Stimulated activated effector memory CD8-positive, alpha-beta T cell treated with anti-CD3 and anti-CD28 coated beads, Interleukin-12 subunit alpha, Interleukin-12 subunit beta, amount 100 ng/mL, for 72 hours (primary cell): ENCODE results near the gene NSD2.
"Not testable (repeated sequence)": the region's sequence is repeated elsewhere in the genome, so short reads cannot be mapped to it uniquely, and the experiment has no call there.

ENCODE experiments used
- ATAC-seq: fragments of 150-1000 bp; cut with Tn5 transposase; 2 replicates; pipeline ENCODE4 v1.10.0; 2021
- DNase-seq, 2 donors: peaks; one replicate each; pipeline ENCODE4 v3.0.0; 2021 to 2022; ENCODE audit warnings: low spot score in 2 of 2
- H3K27ac Mint-ChIP-seq: one replicate; pipeline ENCODE4 v1.8.0; 2022; ENCODE audit warnings: mild to moderate bottlenecking, mixed read lengths
- H3K36me3 Mint-ChIP-seq: one replicate; pipeline ENCODE4 v1.8.0; 2022; ENCODE audit warnings: mild to moderate bottlenecking, mixed read lengths
- H3K4me1 Mint-ChIP-seq: one replicate; pipeline ENCODE4 v1.8.0; 2022; ENCODE audit warnings: mixed read lengths
- H3K4me3 Mint-ChIP-seq: one replicate; pipeline ENCODE4 v1.8.0; 2022; ENCODE audit warnings: mild to moderate bottlenecking, mixed read lengths
- H3K9me3 Mint-ChIP-seq: one replicate; pipeline ENCODE4 v1.8.0; 2022; ENCODE audit warnings: mixed read lengths

The NSD2 gene

DNA sequence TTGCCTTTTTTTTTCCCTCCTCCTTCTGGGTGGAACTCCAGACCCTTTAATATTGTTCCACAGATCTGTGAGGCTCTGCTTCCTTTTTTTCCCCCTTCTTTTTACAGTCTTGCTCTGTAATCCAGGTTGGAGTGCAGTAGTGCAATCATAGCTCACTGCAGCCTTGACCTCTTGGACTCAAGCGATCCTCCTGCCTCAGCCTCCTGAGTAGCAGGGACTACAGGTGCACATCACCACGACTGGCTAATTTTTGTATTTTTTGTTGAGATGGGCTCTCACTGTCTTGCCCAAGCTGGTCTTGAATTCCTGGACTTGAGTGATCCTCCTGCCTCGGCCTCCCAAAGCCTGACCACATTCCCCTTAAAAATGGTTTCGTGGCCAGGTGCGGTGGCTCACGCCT lies 26.8 kb downstream of the NSD2 start:
- Mint-ChIP-seq H3K4me3 (no peak overlapping the region), H3K27ac (peak overlapping the region; percentile 17), H3K9me3 (no peaks in the 10 kb centered on the region), H3K36me3 (peaks cover 90% of the 10 kb centered on the region), H3K4me1 (peaks cover 47% of the 10 kb centered on the region)
- DNase-seq (no peak), ATAC-seq (no peak)

- DNase-seq (no peak), ATAC-seq (no peak)
- Mint-ChIP-seq H3K27ac (peak overlapping the region; percentile 73), H3K4me3 (peak overlapping the region; percentile 26), H3K4me1 (peaks cover 52% of the 10 kb centered on the region), H3K9me3 (no peaks in the 10 kb centered on the region), H3K36me3 (peaks cover 90% of the 10 kb centered on the region)
These were observed 27.5 kb downstream of the NSD2 start for GRCh38 chr4:1898681-1899080.

GRCh38 chr4:1899149-1900086 lies 28.2 kb downstream of the NSD2 start:
- peak overlapping the region; percentile 73 for H3K27ac Mint-ChIP-seq
- peak overlapping the region; percentile 26 for H3K4me3 Mint-ChIP-seq
- peaks cover 52% of the 10 kb centered on the region for H3K4me1 Mint-ChIP-seq
- peaks cover 90% of the 10 kb centered on the region for H3K36me3 Mint-ChIP-seq
- DNase-seq (peak; percentile 56 to 81), ATAC-seq (peak; percentile 96)
- H3K9me3 Mint-ChIP-seq: no peaks in the 10 kb centered on the region

DNA sequence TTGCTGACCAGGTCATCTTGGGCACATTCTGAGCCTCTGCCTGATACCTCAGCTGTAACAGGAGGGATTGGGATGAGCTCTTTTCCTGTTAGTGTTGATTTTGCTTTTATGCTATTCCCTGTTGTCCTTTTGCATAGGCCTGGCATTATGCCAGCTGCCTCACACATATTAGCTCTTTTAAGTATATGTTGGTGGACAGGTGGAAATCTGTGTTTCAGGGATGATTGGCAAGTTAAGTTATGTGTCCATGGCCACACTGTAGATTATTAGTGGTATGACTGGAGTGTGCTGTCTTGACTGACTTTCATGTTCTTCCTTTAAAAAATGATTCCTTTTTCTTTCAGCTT lies 28.9 kb downstream of the NSD2 start:
- Mint-ChIP-seq H3K4me1 (peaks cover 49% of the 10 kb centered on the region), H3K4me3 (no peak overlapping the region), H3K36me3 (peaks cover 90% of the 10 kb centered on the region), H3K9me3 (no peaks in the 10 kb centered on the region), H3K27ac (no peak overlapping the region)
- no peak for DNase-seq
- ATAC-seq: no peak

DNA sequence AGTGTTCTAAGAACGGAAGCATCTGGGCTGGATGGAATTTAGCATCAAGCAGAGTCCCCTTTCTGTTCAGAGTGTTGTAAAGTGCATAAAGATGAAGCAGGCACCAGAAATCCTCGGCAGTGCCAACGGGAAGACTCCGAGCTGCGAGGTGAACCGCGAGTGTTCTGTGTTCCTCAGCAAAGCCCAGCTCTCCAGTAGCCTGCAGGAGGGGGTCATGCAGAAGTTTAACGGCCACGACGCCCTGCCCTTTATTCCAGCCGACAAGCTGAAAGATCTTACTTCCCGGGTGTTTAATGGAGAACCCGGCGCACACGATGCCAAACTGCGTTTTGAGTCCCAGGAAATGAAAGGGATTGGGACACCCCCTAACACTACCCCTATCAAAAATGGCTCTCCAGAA lies 29.4 kb downstream of the NSD2 start:
- DNase-seq (no peak), ATAC-seq (no peak)
- H3K9me3 Mint-ChIP-seq: no peaks in the 10 kb centered on the region
- no peak overlapping the region for H3K4me3 Mint-ChIP-seq
- H3K36me3 Mint-ChIP-seq: peaks cover 90% of the 10 kb centered on the region
- no peak overlapping the region for H3K27ac Mint-ChIP-seq
- H3K4me1 Mint-ChIP-seq: peaks cover 44% of the 10 kb centered on the region

- no peak for ATAC-seq
- no peak for DNase-seq
- Mint-ChIP-seq H3K4me3 (no peak overlapping the region), H3K4me1 (peaks cover 43% of the 10 kb centered on the region), H3K9me3 (no peaks in the 10 kb centered on the region), H3K27ac (no peak overlapping the region), H3K36me3 (peaks cover 93% of the 10 kb centered on the region)
These were observed 29.9 kb downstream of the NSD2 start for GRCh38 chr4:1901127-1901526.

- DNase-seq (no peak), ATAC-seq (no peak)
- no peak overlapping the region for H3K4me3 Mint-ChIP-seq
- peak overlapping the region; percentile 27 for H3K27ac Mint-ChIP-seq
- peaks cover 43% of the 10 kb centered on the region for H3K4me1 Mint-ChIP-seq
- H3K9me3 Mint-ChIP-seq: no peaks in the 10 kb centered on the region
- peaks cover 94% of the 10 kb centered on the region for H3K36me3 Mint-ChIP-seq
These were observed 31.1 kb downstream of the NSD2 start for GRCh38 chr4:1902243-1902642.

DNA sequence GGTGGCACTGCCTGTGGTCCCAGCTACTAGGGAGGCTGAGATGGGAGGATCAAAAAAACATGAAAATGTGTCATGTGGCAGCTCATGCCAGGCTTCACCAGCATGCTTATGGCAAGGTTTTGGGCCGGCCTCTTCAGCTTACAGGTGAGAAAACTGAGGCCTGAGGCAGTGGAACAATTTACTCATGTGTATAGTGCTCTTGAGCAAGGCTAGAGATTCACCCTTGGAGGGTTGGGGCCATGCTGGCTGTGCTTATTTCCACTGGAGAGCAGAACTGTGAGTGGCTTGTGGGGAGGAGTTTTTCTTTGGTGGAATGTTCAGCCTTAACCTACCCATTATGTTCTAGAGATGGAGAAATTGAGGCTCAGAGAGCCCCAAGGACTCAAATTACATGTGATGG lies 31.8 kb downstream of the NSD2 start:
- ATAC-seq (no peak), DNase-seq (no peak)
- peaks cover 96% of the 10 kb centered on the region for H3K36me3 Mint-ChIP-seq
- peak overlapping the region; percentile 27 for H3K27ac Mint-ChIP-seq
- no peaks in the 10 kb centered on the region for H3K9me3 Mint-ChIP-seq
- peaks cover 43% of the 10 kb centered on the region for H3K4me1 Mint-ChIP-seq
- H3K4me3 Mint-ChIP-seq: no peak overlapping the region

- Mint-ChIP-seq H3K27ac (no peak overlapping the region), H3K36me3 (peaks cover 94% of the 10 kb centered on the region), H3K4me1 (peaks cover 43% of the 10 kb centered on the region), H3K4me3 (no peak overlapping the region), H3K9me3 (no peaks in the 10 kb centered on the region)
- no peak for ATAC-seq
- no peak for DNase-seq
These were observed 32.8 kb downstream of the NSD2 start for GRCh38 chr4:1904042-1904441.

GRCh38 chr4:1907848-1908525 lies 36.8 kb downstream of the NSD2 start:
- no peak overlapping the region for H3K4me3 Mint-ChIP-seq
- H3K27ac Mint-ChIP-seq: peak overlapping the region; percentile 82
- no peak for DNase-seq
- peak; percentile 50 for ATAC-seq
- no peaks in the 10 kb centered on the region for H3K9me3 Mint-ChIP-seq
- peaks cover 41% of the 10 kb centered on the region for H3K4me1 Mint-ChIP-seq
- H3K36me3 Mint-ChIP-seq: peaks cover 98% of the 10 kb centered on the region

- H3K36me3 Mint-ChIP-seq: peaks cover 98% of the 10 kb centered on the region
- not testable (repeated sequence) for H3K9me3 Mint-ChIP-seq, H3K27ac Mint-ChIP-seq, H3K4me3 Mint-ChIP-seq, ATAC-seq, DNase-seq
- peaks cover 42% of the 10 kb centered on the region for H3K4me1 Mint-ChIP-seq
These were observed 38.5 kb downstream of the NSD2 start for GRCh38 chr4:1909696-1910095.

- H3K4me3 Mint-ChIP-seq: no peak overlapping the region
- DNase-seq: no peak
- H3K4me1 Mint-ChIP-seq: peaks cover 47% of the 10 kb centered on the region
- ATAC-seq: no peak
- H3K27ac Mint-ChIP-seq: peak overlapping the region; percentile 6
- no peaks in the 10 kb centered on the region for H3K9me3 Mint-ChIP-seq
- H3K36me3 Mint-ChIP-seq: peaks cover 98% of the 10 kb centered on the region
These were observed 39.5 kb downstream of the NSD2 start for GRCh38 chr4:1910643-1911042.

DNA sequence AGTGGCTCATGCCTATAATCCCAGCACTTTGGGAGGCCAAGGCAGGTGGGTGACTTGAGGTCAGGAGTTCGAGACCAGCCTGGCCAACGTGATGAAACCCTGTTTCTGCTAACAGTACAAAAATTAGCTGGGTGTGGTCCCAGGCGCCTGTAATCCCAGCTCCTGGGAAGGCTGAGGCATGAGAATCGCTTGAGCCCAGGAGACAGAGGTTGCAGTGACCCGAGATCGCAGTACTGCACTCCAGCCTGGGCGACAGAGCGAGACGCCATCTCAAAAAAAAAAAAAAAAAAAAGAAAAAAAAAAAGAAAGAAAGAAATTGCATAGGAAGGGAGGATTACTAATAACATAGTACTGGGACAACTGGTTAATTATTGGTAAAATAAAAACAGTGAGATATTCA lies 40.1 kb downstream of the NSD2 start:
- peaks cover 42% of the 10 kb centered on the region for H3K4me1 Mint-ChIP-seq
- not testable (repeated sequence) for H3K4me3 Mint-ChIP-seq, DNase-seq, ATAC-seq, H3K9me3 Mint-ChIP-seq
- peaks cover 98% of the 10 kb centered on the region for H3K36me3 Mint-ChIP-seq
- H3K27ac Mint-ChIP-seq: peak overlapping the region; percentile 6

DNA sequence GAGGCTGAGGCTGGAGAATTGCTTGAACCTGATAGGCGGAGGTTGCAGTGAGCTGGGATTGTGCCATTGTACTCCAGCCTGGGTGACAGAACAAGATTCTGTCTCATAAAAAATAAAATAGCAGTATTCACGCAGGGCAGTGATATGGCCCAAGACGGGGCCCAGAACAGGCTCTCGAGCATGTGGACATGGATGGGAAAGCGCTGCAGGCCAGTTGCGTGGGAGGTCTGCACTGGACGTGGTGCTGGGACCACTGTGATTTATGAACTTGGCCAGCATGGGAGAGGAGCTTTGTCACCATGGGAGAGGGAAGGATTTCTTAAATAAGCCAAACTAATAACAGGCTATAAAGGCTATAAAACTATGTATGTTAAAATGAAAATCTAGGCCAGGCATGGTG lies 51.6 kb downstream of the NSD2 start:
- Mint-ChIP-seq H3K9me3 (no peaks in the 10 kb centered on the region), H3K4me1 (no peaks in the 10 kb centered on the region), H3K27ac (no peak overlapping the region), H3K36me3 (peaks cover 99% of the 10 kb centered on the region), H3K4me3 (no peak overlapping the region)
- ATAC-seq (no peak), DNase-seq (no peak)

DNA sequence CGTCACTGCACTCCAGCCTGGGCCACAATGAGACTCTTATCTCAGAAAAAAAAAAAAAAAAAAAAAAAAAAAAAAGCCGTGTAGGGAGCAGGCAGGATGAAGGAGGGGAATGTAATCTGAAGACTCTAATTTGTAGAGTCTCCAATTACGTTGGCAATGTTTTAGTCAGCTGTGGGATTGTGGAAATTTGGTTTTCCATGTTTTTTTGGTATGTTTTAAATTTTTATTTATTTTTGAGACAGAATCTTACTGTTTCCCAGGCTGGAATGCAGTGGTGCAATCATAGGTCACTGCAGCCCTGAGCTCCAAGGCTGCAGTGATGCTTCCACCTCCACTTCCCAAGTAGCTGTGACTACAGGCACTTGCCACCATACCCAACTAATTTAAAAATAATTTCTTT lies 56.5 kb downstream of the NSD2 start:
- Mint-ChIP-seq H3K4me1 (peaks cover 10% of the 10 kb centered on the region), H3K36me3 (peaks cover 99% of the 10 kb centered on the region), H3K27ac (no peak overlapping the region), H3K4me3 (no peak overlapping the region), H3K9me3 (no peaks in the 10 kb centered on the region)
- DNase-seq (no peak), ATAC-seq (no peak)
